Adrenal gland (tissue), 12 donors: Measurements from ENCODE around the gene ART1. TPM values are rescaled to one million over a fixed set of nuclear protein-coding genes. Genes with fewer than 3 reads are reported as not detected.

Experiments used
- DNase-seq, 7 donors: peaks; one replicate each; pipeline ENCODE4 v3.0.0-alpha.2; 2019 to 2020
- H3K27ac ChIP-seq, 5 donors: fragments of 200-600 bp; sonication (generic) in 4 of 5; 1 replicate in 3 of 5; 2 replicates in 2 of 5; pipeline versions ENCODE4 v1.5.1 to v1.8.0; 2016 to 2020; ENCODE audit warnings: mild to moderate bottlenecking in 1 of 5
- H3K27me3 ChIP-seq: fragments of 200-600 bp; 2 replicates; pipeline ENCODE4 v1.8.0; 2021
- H3K36me3 ChIP-seq, 2 donors: fragments of 200-600 bp; replicated peaks in 1 of 2; 1 replicate in 1 of 2; 2 replicates in 1 of 2; pipeline versions ENCODE4 v1.5.1 to v1.8.0; 2018 to 2022
- H3K4me1 ChIP-seq, 2 donors: fragments of 200-600 bp; replicated peaks in 1 of 2; 1 replicate in 1 of 2; 2 replicates in 1 of 2; pipeline versions ENCODE4 v1.5.1 to v1.8.0; 2018 to 2021
- H3K4me3 ChIP-seq, 4 donors: fragments of 200-600 bp; sonication (generic) in 3 of 4; one replicate each; pipeline ENCODE4 v1.5.1; 2016 to 2018
- H3K9me3 ChIP-seq, 3 donors: fragments of 200-600 bp; sonication (generic) in 1 of 3; replicated peaks in 1 of 3; 1 replicate in 2 of 3; 2 replicates in 1 of 3; pipeline versions ENCODE4 v1.5.1 to v1.8.0; 2016 to 2021
- POLR2A ChIP-seq, 2 donors: fragments of 450-650 bp; IDR thresholded peaks; one replicate each; pipeline ENCODE4 v1.6.1; 2017; ENCODE audit warnings: antibody characterized with exemption in 2 of 2, mild to moderate bottlenecking in 2 of 2, moderate library complexity in 1 of 2
- WGBS, 4 donors: extraction: QIAGEN DNeasy Blood & Tissue Kit in 2 of 4; methylation state at CpG; one replicate each; pipeline versions ENCODE4 v1.1.5 to v1.1.7; 2013 to 2017; 5-methylcytosine and 5-hydroxymethylcytosine counted together
- intact Hi-C, 2 donors: fragments of 100-400 bp; cut with DNase I; formaldehyde crosslinking; loops; one replicate each; pipeline versions ENCODE4 v1.14.1 to v1.15.0; 2022 to 2023
- polyA plus RNA-seq, 3 donors: library from polyadenylated mRNA; stranded (reverse); fragments of 200-250 nt in 2 of 3; fragments of 350-450 nt in 1 of 3; fragmentation: Illumina TruSeq in 1 of 3; extraction: RNeasy Lipid Tissue Mini Kit (QIAGEN cat#74804) in 1 of 3; gene quantifications; one replicate each; pipeline ENCODE4 v1.2.3, GENCODE V29; 2013 to 2014
- total RNA-seq, 9 donors: library from RNA; depleted of rRNA in 4 of 9; stranded (reverse); fragments of >200 nt in 4 of 9; fragments of 120-200 nt in 1 of 9; fragmentation: NEBNext Ultra II Directional in 1 of 9; extraction: Animal tissue kit (Norgen Biotek cat#: 25700) in 1 of 9; gene quantifications; one replicate each; pipeline versions ENCODE4 v1.1.0 to v1.2.4, GENCODE V29; 2013 to 2023
- TF ChIP-seq, protein P1 (sequence below), 6 experiments: fragments of 450-650 bp in 4 of 6; fragments of 200-600 bp in 2 of 6; sonication (generic) in 1 of 6; IDR thresholded peaks; 1 replicate in 5 of 6; 2 replicates in 1 of 6; pipeline versions ENCODE4 v1.5.1 to v1.8.0; 2016 to 2021; ENCODE audit warnings: antibody characterized with exemption in 6 of 6, mild to moderate bottlenecking in 2 of 6, moderate library complexity in 1 of 6
- donor health status: healthy with polysubstance abuse.
- donor health status: Bipolar disorder and iron deficiency.
- donor health status: DM: yes; HTN: yes; CAD: no.
- donor health status: DM: no; HTN: no; CAD: no.
- donor health status: DM: no; HTN: no; CAD: no.
- donor health status: DM: yes; HTN: yes; CAD: no.

The ART1 gene
- total and polyA plus RNA-seq, 12 donors = 0.46 to 5.2 (median 0.53) TPM; not detected in 8

DNA sequence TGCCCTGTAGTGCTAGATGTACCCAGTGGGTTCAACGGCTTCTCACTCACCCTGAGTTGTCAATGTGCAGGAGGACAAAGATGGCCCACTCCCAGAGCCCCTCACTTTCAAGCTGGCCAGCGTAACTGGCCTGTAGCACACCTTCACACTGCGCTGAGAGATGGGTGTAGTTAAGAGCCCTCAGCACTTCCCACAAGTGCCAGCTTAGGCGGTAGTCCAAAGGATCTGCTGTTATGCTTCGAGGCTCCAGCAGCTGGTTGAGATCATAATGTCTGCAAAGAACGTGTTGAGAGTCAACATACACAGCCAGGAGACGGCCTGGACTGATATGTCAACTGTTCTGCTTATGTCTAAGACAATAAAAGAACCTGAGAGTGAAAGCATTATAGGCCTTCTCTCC, 41.0 kb downstream of the ART1 start:
- Histone ChIP-seq H3K27me3 (no peaks in the 10 kb centered on the region), H3K9me3 (no peaks in the 10 kb centered on the region), H3K27ac (no peak overlapping the region), H3K4me3 (no peak overlapping the region), H3K4me1 (peaks cover 7 to 11% of the 10 kb centered on the region in 2 donors), H3K36me3 (peaks cover 0 to 84% of the 10 kb centered on the region in 2 donors)
- intact Hi-C loops = no loop called here
- TF ChIP-seq, protein P1, sequence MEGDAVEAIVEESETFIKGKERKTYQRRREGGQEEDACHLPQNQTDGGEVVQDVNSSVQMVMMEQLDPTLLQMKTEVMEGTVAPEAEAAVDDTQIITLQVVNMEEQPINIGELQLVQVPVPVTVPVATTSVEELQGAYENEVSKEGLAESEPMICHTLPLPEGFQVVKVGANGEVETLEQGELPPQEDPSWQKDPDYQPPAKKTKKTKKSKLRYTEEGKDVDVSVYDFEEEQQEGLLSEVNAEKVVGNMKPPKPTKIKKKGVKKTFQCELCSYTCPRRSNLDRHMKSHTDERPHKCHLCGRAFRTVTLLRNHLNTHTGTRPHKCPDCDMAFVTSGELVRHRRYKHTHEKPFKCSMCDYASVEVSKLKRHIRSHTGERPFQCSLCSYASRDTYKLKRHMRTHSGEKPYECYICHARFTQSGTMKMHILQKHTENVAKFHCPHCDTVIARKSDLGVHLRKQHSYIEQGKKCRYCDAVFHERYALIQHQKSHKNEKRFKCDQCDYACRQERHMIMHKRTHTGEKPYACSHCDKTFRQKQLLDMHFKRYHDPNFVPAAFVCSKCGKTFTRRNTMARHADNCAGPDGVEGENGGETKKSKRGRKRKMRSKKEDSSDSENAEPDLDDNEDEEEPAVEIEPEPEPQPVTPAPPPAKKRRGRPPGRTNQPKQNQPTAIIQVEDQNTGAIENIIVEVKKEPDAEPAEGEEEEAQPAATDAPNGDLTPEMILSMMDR (IDR thresholded peaks at IDR 0.05) = no peak
- no peak for TF ChIP-seq POLR2A (IDR thresholded peaks at IDR 0.05)
- no peak for DNase-seq
- WGBS, 4 donors = 90 to 96% (median 92%) methylated on average over 7 of the region's 7 CpGs

DNA sequence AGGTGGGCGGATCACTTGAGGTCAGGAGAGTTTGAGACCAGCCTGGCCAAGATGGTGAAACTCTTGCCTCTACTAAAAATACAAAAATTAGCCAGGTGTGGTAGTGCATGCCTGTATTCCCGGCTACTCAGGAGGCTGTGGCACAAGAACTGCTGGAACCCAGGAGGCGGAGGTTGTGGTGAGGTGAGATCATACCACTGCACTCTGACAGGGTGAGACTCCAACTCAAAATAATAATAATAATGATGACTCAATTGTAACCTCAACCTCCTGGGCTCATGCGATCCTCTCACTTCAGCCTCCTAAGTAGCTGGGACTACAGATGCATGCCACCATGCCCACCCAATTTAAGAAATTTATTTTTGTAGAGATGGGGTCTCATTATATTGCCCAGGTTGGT, 41.8 kb downstream of the ART1 start:
- H3K36me3 ChIP-seq = peaks cover 0 to 84% of the 10 kb centered on the region in 2 donors
- no peak overlapping the region for H3K27ac ChIP-seq
- DNase-seq = no peak
- no peaks in the 10 kb centered on the region for H3K27me3 ChIP-seq
- peaks cover 7 to 11% of the 10 kb centered on the region in 2 donors for H3K4me1 ChIP-seq
- H3K9me3 ChIP-seq = no peaks in the 10 kb centered on the region
- no peak for TF ChIP-seq POLR2A (IDR thresholded peaks at IDR 0.05)
- TF ChIP-seq, protein P1 (IDR thresholded peaks at IDR 0.05) = no peak
- H3K4me3 ChIP-seq = no peak overlapping the region
- 65 to 97% (median 75%) methylated on average over 4 of the region's 4 CpGs for WGBS, 4 donors
- intact Hi-C loops = no loop called here

DNA sequence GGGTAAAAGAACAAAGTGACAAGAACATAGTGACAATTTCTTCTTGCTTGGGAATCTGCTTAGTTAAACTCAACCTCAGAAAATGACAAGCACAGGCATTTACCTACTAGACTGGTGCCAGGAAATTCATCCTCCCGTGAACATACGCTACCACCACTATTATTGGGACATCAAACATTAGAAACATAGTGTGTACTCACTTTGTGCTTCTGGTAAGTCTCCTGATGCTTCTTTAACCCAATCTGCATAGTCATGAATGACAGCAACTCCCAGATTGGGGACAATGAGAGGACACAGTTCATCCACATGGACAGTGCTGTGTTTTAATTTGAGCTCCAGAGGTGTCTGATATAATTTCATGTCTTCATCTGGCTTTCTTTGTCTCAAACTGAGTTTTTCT, 55.5 kb downstream of the ART1 start:
- WGBS, 4 donors = 94 to 100% (median 97%) methylated on average over 2 of the region's 2 CpGs
- Histone ChIP-seq H3K9me3 (no peaks in the 10 kb centered on the region), H3K4me3 (no peak overlapping the region), H3K36me3 (peaks cover 0 to 79% of the 10 kb centered on the region in 2 donors), H3K27ac (no peak overlapping the region), H3K4me1 (no peaks in the 10 kb centered on the region), H3K27me3 (no peaks in the 10 kb centered on the region)
- no peak for TF ChIP-seq POLR2A (IDR thresholded peaks at IDR 0.05)
- TF ChIP-seq, protein P1 (IDR thresholded peaks at IDR 0.05) = no peak
- intact Hi-C loops = no loop called here
- DNase-seq = no peak

DNA sequence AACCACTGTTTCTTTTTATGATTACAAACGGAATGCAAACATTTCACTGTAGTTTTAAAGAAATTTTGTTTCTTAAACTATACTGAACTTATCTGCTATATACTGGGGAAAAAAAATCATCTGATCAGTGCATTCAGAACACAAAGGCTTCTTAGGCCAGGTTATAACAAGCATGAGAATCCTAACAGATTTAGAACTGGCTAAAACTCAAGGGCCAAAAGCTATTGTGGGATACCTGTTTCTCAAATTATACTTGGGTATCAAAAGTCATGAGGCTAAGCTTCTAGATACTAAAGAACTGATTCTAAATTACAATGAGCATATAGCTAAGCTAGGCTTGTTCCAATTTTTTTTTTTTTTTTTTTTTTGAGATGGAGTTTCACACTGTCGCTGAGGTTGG, 56.0 kb downstream of the ART1 start:
- 93 to 96% (median 94%) methylated on average over 2 of the region's 2 CpGs for WGBS, 4 donors
- no peak for DNase-seq
- Histone ChIP-seq H3K4me3 (no peak overlapping the region), H3K36me3 (peaks cover 0 to 77% of the 10 kb centered on the region in 2 donors), H3K9me3 (no peaks in the 10 kb centered on the region), H3K4me1 (no peaks in the 10 kb centered on the region), H3K27me3 (no peaks in the 10 kb centered on the region), H3K27ac (no peak overlapping the region)
- intact Hi-C loops = no loop called here
- TF ChIP-seq, protein P1 (IDR thresholded peaks at IDR 0.05) = no peak
